ENCODE data around the gene SPRR2E.

SPRR2E gene

DNA sequence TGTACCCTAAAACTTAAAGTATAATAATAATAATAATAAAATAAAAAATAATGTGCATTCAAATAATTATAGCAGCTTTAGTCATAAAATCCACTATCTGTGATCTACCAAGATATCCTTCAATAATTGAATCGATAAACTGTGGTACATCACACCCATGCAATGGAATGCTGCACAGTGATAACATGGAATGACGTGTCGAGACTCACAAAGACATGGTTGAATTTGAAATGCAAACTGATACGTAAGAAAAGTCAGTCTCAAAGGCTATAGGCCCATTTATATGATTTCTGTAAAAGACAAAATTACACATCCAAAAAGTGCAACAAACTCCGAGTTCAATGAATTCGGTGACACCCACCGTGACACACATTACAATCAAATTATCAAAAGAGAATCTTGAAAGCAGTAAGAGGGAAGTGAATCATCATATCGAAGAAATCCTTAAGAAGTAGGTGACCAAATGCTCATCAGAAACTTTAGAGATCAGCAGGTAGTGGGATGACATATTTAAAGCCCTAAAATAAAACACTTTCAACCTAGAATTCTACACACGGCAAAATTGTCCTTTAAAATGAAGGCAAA is 5.2 kb upstream of the SPRR2E start:
- no peak overlapping the region for H3K9ac ChIP-seq (ENCODE audit: low read depth, low read length, poor library complexity)
- H2BK15ac ChIP-seq (ENCODE audit: low read length), result no peak overlapping the region
- H2AFZ ChIP-seq (ENCODE audit: low read length), result no peak overlapping the region
- no peaks in the 10 kb centered on the region for H3K36me3 ChIP-seq (replicated peaks in 1 of 2; ENCODE audit: control insufficient read depth in 2 of 2, insufficient read depth in 2 of 2, low read length in 2 of 2)
- no peak overlapping the region for H2AK5ac ChIP-seq (ENCODE audit: low read depth, low read length)
- H2BK12ac ChIP-seq (ENCODE audit: low read length), result no peak overlapping the region
- H3K27me3 ChIP-seq (ENCODE audit: control insufficient read depth in 3 of 3, insufficient read depth in 3 of 3, low read depth in 1 of 3, low read length in 3 of 3), result no peaks in the 10 kb centered on the region
- H3K14ac ChIP-seq (ENCODE audit: low read length), result no peak overlapping the region
- no peaks in the 10 kb centered on the region for H3K9me3 ChIP-seq (replicated peaks in 1 of 2; ENCODE audit: control insufficient read depth in 2 of 2, insufficient read depth in 1 of 2, low read depth in 1 of 2, low read length in 2 of 2)
- no peaks in the 10 kb centered on the region for H3K4me1 ChIP-seq (ENCODE audit: control insufficient read depth in 2 of 2, insufficient read depth in 1 of 2, low read depth in 1 of 2, low read length in 2 of 2)
- no peak overlapping the region for H3K23ac ChIP-seq (ENCODE audit: low read depth, low read length, poor library complexity)
- no peak overlapping the region for H3K27ac ChIP-seq (replicated peaks; ENCODE audit: low read length)
- H3K4ac ChIP-seq (ENCODE audit: low read length), result no peak overlapping the region
- no peak overlapping the region for H3K4me3 ChIP-seq (ENCODE audit: low read length in 2 of 2)
- H4K91ac ChIP-seq (ENCODE audit: low read depth, low read length, poor library complexity), result no peak overlapping the region
- no peak overlapping the region for H3K4me2 ChIP-seq (ENCODE audit: insufficient read depth, low read length, poor library complexity, severe bottlenecking)
- no CpG with 5 or more reads among the region's 9 CpGs for WGBS, 2 donors (ENCODE audit: extremely low coverage in 2 of 2, insufficient read length in 2 of 2, insufficient replicate concordance in 1 of 2)
- no peak overlapping the region for H2BK5ac ChIP-seq (ENCODE audit: low read length)
- H3K79me1 ChIP-seq (ENCODE audit: low read depth, low read length), result no peaks in the 10 kb centered on the region
- no peak overlapping the region for H4K8ac ChIP-seq (ENCODE audit: low read depth, low read length)
- no peak overlapping the region for H3K18ac ChIP-seq (ENCODE audit: low read length)
- H2BK120ac ChIP-seq (ENCODE audit: low read depth, low read length), result no peak overlapping the region
- no peak for DNase-seq (ENCODE audit: low spot score)

GRCh38 chr1:153095764-153096163 is 1.4 kb upstream of the SPRR2E start:
- Histone ChIP-seq H3K4ac (ENCODE audit: low read length) (no peak overlapping the region), H3K79me1 (ENCODE audit: low read depth, low read length) (no peaks in the 10 kb centered on the region), H3K9me3 (replicated peaks in 1 of 2; ENCODE audit: control insufficient read depth in 2 of 2, insufficient read depth in 1 of 2, low read depth in 1 of 2, low read length in 2 of 2) (no peaks in the 10 kb centered on the region), H2AK5ac (ENCODE audit: low read depth, low read length) (no peak overlapping the region), H4K8ac (ENCODE audit: low read depth, low read length) (no peak overlapping the region), H3K9ac (ENCODE audit: low read depth, low read length, poor library complexity) (no peak overlapping the region), H3K4me3 (ENCODE audit: low read length in 2 of 2) (no peak overlapping the region), H4K91ac (ENCODE audit: low read depth, low read length, poor library complexity) (no peak overlapping the region), H3K4me1 (ENCODE audit: control insufficient read depth in 2 of 2, insufficient read depth in 1 of 2, low read depth in 1 of 2, low read length in 2 of 2) (no peaks in the 10 kb centered on the region), H3K4me2 (ENCODE audit: insufficient read depth, low read length, poor library complexity, severe bottlenecking) (no peak overlapping the region), H2BK15ac (ENCODE audit: low read length) (no peak overlapping the region), H2BK5ac (ENCODE audit: low read length) (no peak overlapping the region), H3K27ac (replicated peaks; ENCODE audit: low read length) (no peak overlapping the region), H2BK12ac (ENCODE audit: low read length) (no peak overlapping the region), H3K36me3 (replicated peaks in 1 of 2; ENCODE audit: control insufficient read depth in 2 of 2, insufficient read depth in 2 of 2, low read length in 2 of 2) (no peaks in the 10 kb centered on the region), H2AFZ (ENCODE audit: low read length) (no peak overlapping the region), H3K27me3 (ENCODE audit: control insufficient read depth in 3 of 3, insufficient read depth in 3 of 3, low read depth in 1 of 3, low read length in 3 of 3) (no peaks in the 10 kb centered on the region), H2BK120ac (ENCODE audit: low read depth, low read length) (no peak overlapping the region), H3K18ac (ENCODE audit: low read length) (no peak overlapping the region), H3K23ac (ENCODE audit: low read depth, low read length, poor library complexity) (no peak overlapping the region), H3K14ac (ENCODE audit: low read length) (no peak overlapping the region)
- no peak for DNase-seq (ENCODE audit: low spot score)

- Histone ChIP-seq H3K27ac (replicated peaks; ENCODE audit: low read length) (no peak overlapping the region), H3K9me3 (replicated peaks in 1 of 2; ENCODE audit: control insufficient read depth in 2 of 2, insufficient read depth in 1 of 2, low read depth in 1 of 2, low read length in 2 of 2) (no peaks in the 10 kb centered on the region), H3K4me1 (ENCODE audit: control insufficient read depth in 2 of 2, insufficient read depth in 1 of 2, low read depth in 1 of 2, low read length in 2 of 2) (no peaks in the 10 kb centered on the region), H3K27me3 (ENCODE audit: control insufficient read depth in 3 of 3, insufficient read depth in 3 of 3, low read depth in 1 of 3, low read length in 3 of 3) (no peaks in the 10 kb centered on the region), H2BK12ac (ENCODE audit: low read length) (no peak overlapping the region), H4K8ac (ENCODE audit: low read depth, low read length) (no peak overlapping the region), H2BK5ac (ENCODE audit: low read length) (no peak overlapping the region), H2BK15ac (ENCODE audit: low read length) (no peak overlapping the region), H2AFZ (ENCODE audit: low read length) (no peak overlapping the region), H3K4ac (ENCODE audit: low read length) (no peak overlapping the region), H3K36me3 (replicated peaks in 1 of 2; ENCODE audit: control insufficient read depth in 2 of 2, insufficient read depth in 2 of 2, low read length in 2 of 2) (no peaks in the 10 kb centered on the region), H2AK5ac (ENCODE audit: low read depth, low read length) (no peak overlapping the region), H2BK120ac (ENCODE audit: low read depth, low read length) (no peak overlapping the region), H3K18ac (ENCODE audit: low read length) (no peak overlapping the region), H3K4me3 (ENCODE audit: low read length in 2 of 2) (no peak overlapping the region), H3K14ac (ENCODE audit: low read length) (no peak overlapping the region), H3K4me2 (ENCODE audit: insufficient read depth, low read length, poor library complexity, severe bottlenecking) (no peak overlapping the region), H3K23ac (ENCODE audit: low read depth, low read length, poor library complexity) (no peak overlapping the region), H3K79me1 (ENCODE audit: low read depth, low read length) (no peaks in the 10 kb centered on the region), H4K91ac (ENCODE audit: low read depth, low read length, poor library complexity) (no peak overlapping the region), H3K9ac (ENCODE audit: low read depth, low read length, poor library complexity) (no peak overlapping the region)
- WGBS, 2 donors (ENCODE audit: extremely low coverage in 2 of 2, insufficient read length in 2 of 2, insufficient replicate concordance in 1 of 2), result no CpG with 5 or more reads among the region's 1 CpG
- no peak for DNase-seq (ENCODE audit: low spot score)
These were observed 6.7 kb downstream of the SPRR2E start for GRCh38 chr1:153087652-153088051.

GRCh38 chr1:153081736-153082135 is 12.6 kb downstream of the SPRR2E start:
- H3K27me3 ChIP-seq (ENCODE audit: control insufficient read depth in 3 of 3, insufficient read depth in 3 of 3, low read depth in 1 of 3, low read length in 3 of 3), result no peaks in the 10 kb centered on the region
- H2AK5ac ChIP-seq (ENCODE audit: low read depth, low read length), result no peak overlapping the region
- no peak overlapping the region for H2BK5ac ChIP-seq (ENCODE audit: low read length)
- H3K9me3 ChIP-seq (replicated peaks in 1 of 2; ENCODE audit: control insufficient read depth in 2 of 2, insufficient read depth in 1 of 2, low read depth in 1 of 2, low read length in 2 of 2), result no peaks in the 10 kb centered on the region
- H3K4me1 ChIP-seq (ENCODE audit: control insufficient read depth in 2 of 2, insufficient read depth in 1 of 2, low read depth in 1 of 2, low read length in 2 of 2), result no peaks in the 10 kb centered on the region
- H3K79me1 ChIP-seq (ENCODE audit: low read depth, low read length), result no peaks in the 10 kb centered on the region
- H2AFZ ChIP-seq (ENCODE audit: low read length), result no peak overlapping the region
- no peak overlapping the region for H2BK12ac ChIP-seq (ENCODE audit: low read length)
- whole genome bisulfite sequencing, 2 donors (ENCODE audit: extremely low coverage in 2 of 2, insufficient read length in 2 of 2, insufficient replicate concordance in 1 of 2), result no CpG with 5 or more reads among the region's 3 CpGs
- H3K27ac ChIP-seq (replicated peaks; ENCODE audit: low read length), result no peak overlapping the region
- no peak overlapping the region for H3K23ac ChIP-seq (ENCODE audit: low read depth, low read length, poor library complexity)
- H3K36me3 ChIP-seq (replicated peaks in 1 of 2; ENCODE audit: control insufficient read depth in 2 of 2, insufficient read depth in 2 of 2, low read length in 2 of 2), result no peaks in the 10 kb centered on the region
- H3K4ac ChIP-seq (ENCODE audit: low read length), result no peak overlapping the region
- DNase-seq (ENCODE audit: low spot score), result no peak
- no peak overlapping the region for H3K9ac ChIP-seq (ENCODE audit: low read depth, low read length, poor library complexity)
- H4K8ac ChIP-seq (ENCODE audit: low read depth, low read length), result no peak overlapping the region
- no peak overlapping the region for H4K91ac ChIP-seq (ENCODE audit: low read depth, low read length, poor library complexity)
- no peak overlapping the region for H3K4me3 ChIP-seq (ENCODE audit: low read length in 2 of 2)
- H3K4me2 ChIP-seq (ENCODE audit: insufficient read depth, low read length, poor library complexity, severe bottlenecking), result no peak overlapping the region
- H2BK120ac ChIP-seq (ENCODE audit: low read depth, low read length), result no peak overlapping the region
- H3K18ac ChIP-seq (ENCODE audit: low read length), result no peak overlapping the region
- no peak overlapping the region for H3K14ac ChIP-seq (ENCODE audit: low read length)
- H2BK15ac ChIP-seq (ENCODE audit: low read length), result no peak overlapping the region

Measured in neuronal stem cell (in vitro differentiated cells).